Coronary artery (tissue), 2 donors: ENCODE measurements around the gene DLG3.

Experiments used
- DNase-seq: peaks from one replicate; pipeline ENCODE4 v3.0.0-alpha.2; 2017; ENCODE audit warnings: low spot score
- H3K27ac ChIP-seq, 2 donors: fragments of 200-600 bp; sonication (generic); one replicate each; pipeline ENCODE4 v1.5.1; 2016 to 2019
- H3K4me3 ChIP-seq: fragments of 200-600 bp; sonication (generic); 2 replicates; pipeline ENCODE4 v1.5.1; 2016; ENCODE audit warnings: mild to moderate bottlenecking, moderate library complexity
- CTCF ChIP-seq: fragments of 200-600 bp; sonication (generic); IDR thresholded peaks from one replicate; pipeline ENCODE4 v1.5.1; 2019; ENCODE audit warnings: antibody characterized with exemption

Gene DLG3

GRCh38 chrX:70429759-70430158, 14.9 kb upstream of the DLG3 start:
- H3K4me3 ChIP-seq, result no peak overlapping the region
- DNase-seq, result no peak
- TF ChIP-seq CTCF, result no peak
- H3K27ac ChIP-seq, result no peak overlapping the region

- Histone ChIP-seq H3K27ac (peak overlapping the region; percentile 72 to 93), H3K4me3 (peak overlapping the region; percentile 76)
- TF ChIP-seq CTCF, result no peak
- no peak for DNase-seq
These were observed 11.4 kb upstream of the DLG3 start for GRCh38 chrX:70432936-70433847.

- peak overlapping the region; percentile 72 to 93 for H3K27ac ChIP-seq
- peak overlapping the region; percentile 76 for H3K4me3 ChIP-seq
- peak; percentile 48 for TF ChIP-seq CTCF
- no peak for DNase-seq
These were observed 10.7 kb upstream of the DLG3 start for GRCh38 chrX:70433848-70434351.

- no peak for TF ChIP-seq CTCF
- peak overlapping the region; percentile 72 to 93 for H3K27ac ChIP-seq
- peak overlapping the region; percentile 76 for H3K4me3 ChIP-seq
- peak; percentile 89 for DNase-seq
These were observed 10.2 kb upstream of the DLG3 start for GRCh38 chrX:70434352-70434866.

- peak overlapping the region; percentile 72 to 93 for H3K27ac ChIP-seq
- no peak for TF ChIP-seq CTCF
- peak overlapping the region; percentile 76 for H3K4me3 ChIP-seq
- DNase-seq, result no peak
These were observed 9.6 kb upstream of the DLG3 start for GRCh38 chrX:70434914-70435586.

GRCh38 chrX:70436343-70436742, 8.3 kb upstream of the DLG3 start:
- TF ChIP-seq CTCF, result no peak
- Histone ChIP-seq H3K4me3 (no peak overlapping the region), H3K27ac (peak overlapping the region; percentile 72 to 93)
- no peak for DNase-seq
